Measurements from ENCODE around the gene COPZ2. TPM values are rescaled to one million over a fixed set of nuclear protein-coding genes. Genes with fewer than 3 reads are reported as not detected.
A peak's percentile ranks its signal among the peaks of the same experiment; 100 is the strongest.

Gene COPZ2
- total RNA-seq, 2 donors from 2014 or later: 7.0 to 43.5 TPM

DNA sequence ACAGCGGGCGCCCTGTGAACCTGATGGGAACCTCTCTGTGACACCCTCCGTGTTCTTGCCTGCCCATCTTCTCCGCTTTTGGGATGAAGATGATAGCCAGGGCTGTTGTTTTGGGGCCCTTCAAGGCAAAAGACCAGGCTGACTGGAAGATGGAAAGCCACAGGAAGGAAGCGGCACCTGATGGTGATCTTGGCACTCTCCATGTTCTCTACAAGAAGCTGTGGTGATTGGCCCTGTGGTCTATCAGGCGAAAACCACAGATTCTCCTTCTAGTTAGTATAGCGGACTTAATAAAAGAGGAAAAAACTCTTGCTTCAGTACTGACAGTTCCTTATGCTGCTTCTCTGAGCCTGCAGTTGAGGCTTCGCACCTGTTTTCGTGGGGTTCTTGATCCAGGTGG, 56.1 kb downstream of the COPZ2 start:
- TF ChIP-seq, protein P1, sequence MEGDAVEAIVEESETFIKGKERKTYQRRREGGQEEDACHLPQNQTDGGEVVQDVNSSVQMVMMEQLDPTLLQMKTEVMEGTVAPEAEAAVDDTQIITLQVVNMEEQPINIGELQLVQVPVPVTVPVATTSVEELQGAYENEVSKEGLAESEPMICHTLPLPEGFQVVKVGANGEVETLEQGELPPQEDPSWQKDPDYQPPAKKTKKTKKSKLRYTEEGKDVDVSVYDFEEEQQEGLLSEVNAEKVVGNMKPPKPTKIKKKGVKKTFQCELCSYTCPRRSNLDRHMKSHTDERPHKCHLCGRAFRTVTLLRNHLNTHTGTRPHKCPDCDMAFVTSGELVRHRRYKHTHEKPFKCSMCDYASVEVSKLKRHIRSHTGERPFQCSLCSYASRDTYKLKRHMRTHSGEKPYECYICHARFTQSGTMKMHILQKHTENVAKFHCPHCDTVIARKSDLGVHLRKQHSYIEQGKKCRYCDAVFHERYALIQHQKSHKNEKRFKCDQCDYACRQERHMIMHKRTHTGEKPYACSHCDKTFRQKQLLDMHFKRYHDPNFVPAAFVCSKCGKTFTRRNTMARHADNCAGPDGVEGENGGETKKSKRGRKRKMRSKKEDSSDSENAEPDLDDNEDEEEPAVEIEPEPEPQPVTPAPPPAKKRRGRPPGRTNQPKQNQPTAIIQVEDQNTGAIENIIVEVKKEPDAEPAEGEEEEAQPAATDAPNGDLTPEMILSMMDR (IDR thresholded peaks at IDR 0.05): no peak
- no peak for TF ChIP-seq POLR2A (IDR thresholded peaks at IDR 0.05)
- no peak overlapping the region for H3K27ac ChIP-seq
- H3K4me1 ChIP-seq: no peaks in the 10 kb centered on the region
- WGBS, 2 donors: 82 to 97% methylated on average over 9 of the region's 9 CpGs
- no peak for ATAC-seq
- H3K4me3 ChIP-seq: no peak overlapping the region
- H3K36me3 ChIP-seq (replicated peaks in 1 of 2; ENCODE audit: insufficient read depth in 1 of 2, low read depth in 2 of 2): peaks cover 12 to 34% of the 10 kb centered on the region in 2 donors
- intact Hi-C loops (cut with DNase I): loop anchor here (5.0 to 10.0 kb wide), 2 partner anchors 36 to 87 kb away; partner anchors contain the start of gene SP2
- DNase-seq: no peak
- H3K9me3 ChIP-seq: no peaks in the 10 kb centered on the region
- no peaks in the 10 kb centered on the region for H3K27me3 ChIP-seq

DNA sequence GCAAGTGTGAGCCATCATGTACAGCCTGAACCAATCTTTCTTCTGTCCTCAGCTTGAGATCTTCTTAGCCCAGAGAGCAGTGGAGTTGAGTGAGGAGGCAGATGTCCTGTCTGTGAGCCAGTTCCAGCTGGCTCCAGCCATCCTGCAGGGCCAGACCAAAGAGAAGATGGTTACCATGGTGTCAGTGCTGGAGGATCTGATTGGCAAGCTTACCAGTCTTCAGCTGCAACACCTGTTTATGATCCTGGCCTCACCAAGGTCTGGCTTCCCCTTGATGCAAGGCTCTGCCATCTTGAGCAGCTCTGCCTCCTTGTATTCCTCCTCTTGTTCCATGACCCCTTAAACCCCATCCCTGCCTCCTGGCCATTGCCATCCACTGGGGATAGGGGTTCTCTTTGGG, 57.1 kb downstream of the COPZ2 start:
- no peak for ATAC-seq
- Histone ChIP-seq H3K27ac (no peak overlapping the region), H3K9me3 (no peaks in the 10 kb centered on the region), H3K4me3 (no peak overlapping the region), H3K27me3 (no peaks in the 10 kb centered on the region), H3K4me1 (no peaks in the 10 kb centered on the region), H3K36me3 (replicated peaks in 1 of 2; ENCODE audit: insufficient read depth in 1 of 2, low read depth in 2 of 2) (peaks cover 12 to 42% of the 10 kb centered on the region in 2 donors)
- intact Hi-C loops (cut with DNase I): loop anchor here (5.0 to 10.0 kb wide), 2 partner anchors 37 to 86 kb away; partner anchors contain the start of gene SP2
- no peak for DNase-seq
- no peak for TF ChIP-seq POLR2A (IDR thresholded peaks at IDR 0.05)
- TF ChIP-seq, protein P1 (IDR thresholded peaks at IDR 0.05): no peak

DNA sequence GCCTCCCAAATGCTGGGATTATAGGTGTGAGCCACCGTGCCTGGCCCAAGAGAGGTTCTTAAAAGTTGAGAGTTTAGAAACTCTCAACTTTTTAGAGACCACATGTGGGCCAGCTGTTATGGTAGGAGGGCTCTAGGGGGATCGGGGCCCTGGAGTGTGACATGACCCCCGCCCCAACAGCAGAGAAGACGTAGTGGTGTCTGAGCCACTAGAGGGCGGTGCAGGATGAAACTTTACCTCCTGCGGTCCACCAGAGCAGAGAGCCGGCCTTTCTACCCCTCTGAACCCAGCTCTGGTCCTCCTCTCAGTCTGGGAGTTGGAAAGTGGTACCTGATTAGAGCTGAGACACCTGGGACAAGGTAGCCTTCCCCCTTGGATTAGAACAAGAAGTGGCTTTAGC, 59.3 kb downstream of the COPZ2 start:
- WGBS, 2 donors: 25 to 38% methylated on average over 4 to 7 of the region's 7 CpGs
- intact Hi-C loops (cut with DNase I): no loop called here

More for the DNA sequence above, 59.3 kb downstream of the COPZ2 start:
- Histone ChIP-seq H3K4me1 (no peaks in the 10 kb centered on the region), H3K4me3 (no peak overlapping the region), H3K27ac (no peak overlapping the region), H3K9me3 (no peaks in the 10 kb centered on the region), H3K36me3 (replicated peaks in 1 of 2; ENCODE audit: insufficient read depth in 1 of 2, low read depth in 2 of 2) (peaks cover 12 to 55% of the 10 kb centered on the region in 2 donors), H3K27me3 (no peaks in the 10 kb centered on the region)
- peak; percentile 55 to 64 (median 58) for DNase-seq
- TF ChIP-seq POLR2A (IDR thresholded peaks at IDR 0.05): no peak
- TF ChIP-seq, protein P1 (IDR thresholded peaks at IDR 0.05): peak in 6 of 7 experiments; percentile 45 to 62 (median 54)
- ATAC-seq: peak; percentile 67

MicroRNA genes within 50 kb of the gene (microRNA counts, 767-probe panel; counts per million panel counts)
- microRNA hsa-miR-152: 0 to 736 counts per million in 2 donors

Small RNA genes within 50 kb of the gene (microRNA-seq; reads per million reads assigned to microRNA genes)
- 386 to 418 reads per million in 2 donors for gene MIR152 (ENCODE audit: borderline number of aligned reads in 2 of 2, borderline replicate concordance in 2 of 2)

Small RNA genes within 50 kb of the gene (small RNA-seq; reads per million reads assigned to genes)
- gene AC004477.2 (not detected), gene MIR152 (29.0 reads per million, percentile 94 among the genes with 10 or more reads in this experiment)

Other genes starting within 250 kb of the COPZ2 start
- gene OSBPL7, start 216.0 kb downstream of the COPZ2 start, total RNA-seq: 10 to 100 TPM; 18.2 to 42.2 TPM
- 10 to 100 TPM in 1 of 2 donors, 1 to 10 TPM in 1; 4.3 to 29.8 TPM for gene MRPL10, start 206.3 kb downstream of the COPZ2 start, total RNA-seq
- not detected for gene LRRC46, start 206.1 kb downstream of the COPZ2 start, total RNA-seq
- gene SCRN2, start 196.5 kb downstream of the COPZ2 start, total RNA-seq: 10 to 100 TPM; 37.2 to 45.7 TPM
- under 1 TPM; 0.26 to 0.99 TPM for gene SP6, start 186.6 kb downstream of the COPZ2 start, total RNA-seq
- 1 to 10 TPM; 4.7 to 6.3 TPM for gene SP2, start 141.6 kb downstream of the COPZ2 start, total RNA-seq
- 10 to 100 TPM; 27.8 to 55.4 TPM for gene PNPO, start 96.2 kb downstream of the COPZ2 start, total RNA-seq
- 10 to 100 TPM; 36.6 to 63.3 TPM for gene PRR15L, start 79.9 kb downstream of the COPZ2 start, total RNA-seq
- 100 to 1,000 TPM; 209 to 588 TPM for gene CDK5RAP3, start 66.7 kb downstream of the COPZ2 start, total RNA-seq
- gene NFE2L1, start 10.6 kb upstream of the COPZ2 start, total RNA-seq: 10 to 100 TPM; 39.4 to 74.2 TPM
- gene CBX1, start 63.7 kb upstream of the COPZ2 start, total RNA-seq: 10 to 100 TPM; 15.8 to 34.2 TPM
- gene SNX11, start 70.0 kb upstream of the COPZ2 start, total RNA-seq: 10 to 100 TPM in 1 of 2 donors, 1 to 10 TPM in 1; 5.4 to 10.9 TPM